ENCODE data around the gene OSBPL3.

- TF ChIP-seq CTCF (IDR thresholded peaks at IDR 0.05) (no peak), EZH2 (IDR thresholded peaks at IDR 0.05; ENCODE audit: borderline replicate concordance, insufficient read depth, low read depth, low read length, poor library complexity, severe bottlenecking) (no peak)
Measured at GRCh38 chr7:24902276-24902675, 77.7 kb downstream of the OSBPL3 start.

Data from B cell (primary cell).